A549 (cell line): ENCODE data around the gene DOK7.

ENCODE experiments used
- CTCF ChIP-seq: fragments of >200 bp; sonication (Bioruptor Twin); formaldehyde crosslinking; IDR thresholded peaks from 3 replicates; pipeline ENCODE4 v1.5.1; 2016
- EHMT2 ChIP-seq: fragments of 200-600 bp; sonication (generic); IDR thresholded peaks from 2 replicates; pipeline ENCODE4 v1.6.1; 2016; ENCODE audit warnings: antibody characterized with exemption, low read depth, mild to moderate bottlenecking, moderate library complexity
- RCOR1 ChIP-seq: fragments of 150-350 bp; IDR thresholded peaks from 2 replicates; pipeline ENCODE4 v1.6.1; 2014; ENCODE audit warnings: antibody characterized with exemption, low read length, low read depth
- RFX5 ChIP-seq: fragments of 450-650 bp; IDR thresholded peaks from 2 replicates; pipeline ENCODE4 v1.7.1; 2014; ENCODE audit warnings: antibody characterized with exemption, mild to moderate bottlenecking, moderate library complexity

DNA sequence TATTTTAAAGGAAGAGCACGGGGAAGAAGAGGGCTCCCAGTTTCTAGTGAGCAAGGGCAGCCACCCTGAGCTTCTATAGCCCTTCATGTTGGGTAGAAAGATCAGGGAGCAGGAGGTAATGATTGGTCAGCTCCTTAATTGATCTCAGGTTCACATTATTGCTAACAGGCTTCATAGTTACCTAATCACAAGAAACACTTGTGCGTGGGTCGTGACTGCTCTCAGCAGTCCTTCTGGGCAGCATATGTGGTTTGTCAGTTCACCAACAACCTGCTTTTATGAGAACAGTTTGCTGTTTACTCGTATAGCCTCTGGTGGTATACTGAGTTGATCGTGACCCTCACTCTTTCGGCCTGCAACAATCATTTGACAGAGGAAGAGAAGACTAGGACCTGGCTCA lies 4.7 kb upstream of the DOK7 start:
- TF ChIP-seq CTCF (no peak), RFX5 (no peak), EHMT2 (no peak), RCOR1 (no peak)
